Measurements from ENCODE around the gene FKBP2.

GRCh38 chr11:64196626-64197025 lies 44.3 kb upstream of the FKBP2 start:
- TF ChIP-seq CTCF (IDR thresholded peaks at IDR 0.05) (no peak), POLR2A (IDR thresholded peaks at IDR 0.05) (no peak), EP300 (IDR thresholded peaks at IDR 0.05) (no peak)
